Type B pancreatic cell (in vitro differentiated cells): ENCODE results near the gene TMEM87B. TPM values are rescaled to one million over a fixed set of nuclear protein-coding genes. Genes with fewer than 3 reads are reported as not detected.
A peak's percentile ranks its signal among the peaks of the same experiment; 100 is the strongest.

Experiments used
- DNase-seq: peaks from one replicate; pipeline ENCODE4 v3.0.0; 2021; ENCODE audit warnings: mixed read lengths; ENCODE audit not compliant: unreplicated experiment; ENCODE audit errors: extremely low spot score
- H3K27ac Mint-ChIP-seq: 2 replicates; pipeline ENCODE4 v1.8.0; 2021; ENCODE audit warnings: mild to moderate bottlenecking, mixed read lengths
- H3K27me3 Mint-ChIP-seq: 2 replicates; pipeline ENCODE4 v1.8.0; 2021; ENCODE audit warnings: mixed read lengths
- H3K36me3 Mint-ChIP-seq: 2 replicates; pipeline ENCODE4 v1.8.0; 2021; ENCODE audit warnings: mixed read lengths
- H3K4me1 Mint-ChIP-seq: one replicate; pipeline ENCODE4 v1.8.0; 2021; ENCODE audit warnings: mixed read lengths; ENCODE audit not compliant: unreplicated experiment
- H3K4me3 Mint-ChIP-seq: 2 replicates; pipeline ENCODE4 v1.8.0; 2021; ENCODE audit warnings: mild to moderate bottlenecking, mixed read lengths
- H3K9me3 Mint-ChIP-seq: 2 replicates; pipeline ENCODE4 v1.8.0; 2021; ENCODE audit warnings: mixed read lengths
- CTCF ChIP-seq: fragments of 200-600 bp; sonication (generic); conservative IDR thresholded peaks from 2 replicates; pipeline ENCODE4 v1.5.0; 2021; ENCODE audit warnings: antibody characterized with exemption, mild to moderate bottlenecking
- total RNA-seq: library from RNA; stranded (reverse); gene quantifications from 2 replicates; pipeline ENCODE4 v1.2.1, GENCODE V29; 2021; ENCODE audit warnings: low replicate concordance

TMEM87B gene
- total RNA-seq, 1 donor from 2014 or later, result 15.5 TPM

- peaks cover 4% of the 10 kb centered on the region for H3K9me3 Mint-ChIP-seq
- DNase-seq, result no peak
- no peak for TF ChIP-seq CTCF
- peaks cover 3% of the 10 kb centered on the region for H3K36me3 Mint-ChIP-seq
- peaks cover 12% of the 10 kb centered on the region for H3K4me1 Mint-ChIP-seq
- no peak overlapping the region for H3K27ac Mint-ChIP-seq
- no peak overlapping the region for H3K4me3 Mint-ChIP-seq
- no peaks in the 10 kb centered on the region for H3K27me3 Mint-ChIP-seq
Observed at GRCh38 chr2:112046231-112046630, 8.8 kb upstream of the TMEM87B start.

- Mint-ChIP-seq H3K27ac (peak overlapping the region; percentile 32), H3K4me1 (peaks cover 10% of the 10 kb centered on the region)
Observed at GRCh38 chr2:112047537-112048235, 7.4 kb upstream of the TMEM87B start.

GRCh38 chr2:112048236-112048592, 6.9 kb upstream of the TMEM87B start:
- H3K27me3 Mint-ChIP-seq, result no peaks in the 10 kb centered on the region
- TF ChIP-seq CTCF, result no peak
- peak overlapping the region; percentile 32 for H3K27ac Mint-ChIP-seq
- H3K4me1 Mint-ChIP-seq, result peaks cover 10% of the 10 kb centered on the region
- H3K4me3 Mint-ChIP-seq, result no peak overlapping the region
- peaks cover 3% of the 10 kb centered on the region for H3K36me3 Mint-ChIP-seq
- no peak for DNase-seq
- H3K9me3 Mint-ChIP-seq, result peaks cover 4% of the 10 kb centered on the region

More at GRCh38 chr2:112047537-112048235, 7.4 kb upstream of the TMEM87B start:
- Mint-ChIP-seq H3K4me3 (no peak overlapping the region), H3K9me3 (peaks cover 4% of the 10 kb centered on the region), H3K27me3 (no peaks in the 10 kb centered on the region), H3K36me3 (peaks cover 3% of the 10 kb centered on the region)
- no peak for DNase-seq
- no peak for TF ChIP-seq CTCF

GRCh38 chr2:112048887-112049286, 6.2 kb upstream of the TMEM87B start:
- peak; percentile 91 for TF ChIP-seq CTCF
- peaks cover 4% of the 10 kb centered on the region for H3K9me3 Mint-ChIP-seq
- H3K4me3 Mint-ChIP-seq, result no peak overlapping the region
- H3K27ac Mint-ChIP-seq, result no peak overlapping the region
- H3K36me3 Mint-ChIP-seq, result peaks cover 3% of the 10 kb centered on the region
- DNase-seq, result no peak
- no peaks in the 10 kb centered on the region for H3K27me3 Mint-ChIP-seq
- H3K4me1 Mint-ChIP-seq, result peaks cover 15% of the 10 kb centered on the region

- no peak for TF ChIP-seq CTCF
- peaks cover 2% of the 10 kb centered on the region for H3K9me3 Mint-ChIP-seq
- peaks cover 15% of the 10 kb centered on the region for H3K4me1 Mint-ChIP-seq
- H3K4me3 Mint-ChIP-seq, result no peak overlapping the region
- H3K27ac Mint-ChIP-seq, result no peak overlapping the region
- no peaks in the 10 kb centered on the region for H3K27me3 Mint-ChIP-seq
- peaks cover 1% of the 10 kb centered on the region for H3K36me3 Mint-ChIP-seq
- DNase-seq, result no peak
Observed at GRCh38 chr2:112050316-112050715, 4.8 kb upstream of the TMEM87B start.
